H9 (cell line): Measurements from ENCODE around the gene ERRFI1. TPM values are rescaled to one million over a fixed set of nuclear protein-coding genes. Genes with fewer than 3 reads are reported as not detected.

Experiments
- DNase-seq: peaks from one replicate; pipeline ENCODE4 v3.0.0-alpha.2; 2017
- H2AFZ ChIP-seq: one replicate; pipeline ENCODE4 v1.6.1; 2013; ENCODE audit warnings: mild to moderate bottlenecking, low read length, control low read depth, moderate library complexity
- H2AK5ac ChIP-seq: 2 replicates; pipeline ENCODE4 v1.6.1; 2013; ENCODE audit warnings: low read length, control low read depth, mixed read lengths; ENCODE audit not compliant: insufficient read length
- H2BK120ac ChIP-seq: one replicate; pipeline ENCODE4 v1.6.1; 2013; ENCODE audit warnings: low read depth, mild to moderate bottlenecking, low read length, control low read depth, inconsistent platforms; ENCODE audit not compliant: poor library complexity, severe bottlenecking
- H2BK12ac ChIP-seq: 2 replicates; pipeline ENCODE4 v1.6.1; 2013; ENCODE audit warnings: low read length, control low read depth, mixed read lengths, low read depth; ENCODE audit not compliant: insufficient read length
- H2BK15ac ChIP-seq: 2 replicates; pipeline ENCODE4 v1.6.1; 2013; ENCODE audit warnings: low read depth, low read length, control low read depth
- H2BK20ac ChIP-seq: one replicate; pipeline ENCODE4 v1.6.1; 2013; ENCODE audit warnings: low read depth, mild to moderate bottlenecking, low read length, control low read depth, inconsistent platforms; ENCODE audit not compliant: poor library complexity, severe bottlenecking
- H2BK5ac ChIP-seq: 2 replicates; pipeline ENCODE4 v1.6.1; 2013; ENCODE audit warnings: low read length, control low read depth, mixed read lengths; ENCODE audit not compliant: insufficient read length
- H3K14ac ChIP-seq: 2 replicates; pipeline ENCODE4 v1.6.1; 2013; ENCODE audit warnings: low read length, control low read depth; ENCODE audit not compliant: insufficient read depth
- H3K18ac ChIP-seq: 2 replicates; pipeline ENCODE4 v1.6.1; 2013; ENCODE audit warnings: low read depth, mild to moderate bottlenecking, mixed read lengths, low read length, control low read depth; ENCODE audit not compliant: insufficient read length
- H3K23ac ChIP-seq: 2 replicates; pipeline ENCODE4 v1.6.1; 2013; ENCODE audit warnings: low read length, control low read depth, mixed read lengths, low read depth; ENCODE audit not compliant: insufficient read length
- H3K23me2 ChIP-seq: 2 replicates; pipeline ENCODE4 v1.6.1; 2013; ENCODE audit warnings: low read depth, mild to moderate bottlenecking, mixed read lengths, low read length, control low read depth; ENCODE audit not compliant: insufficient read length, poor library complexity, severe bottlenecking
- H3K27ac ChIP-seq: 2 replicates; pipeline ENCODE4 v1.5.1; 2013; ENCODE audit warnings: low read length, control low read depth, mixed read lengths, low read depth; ENCODE audit not compliant: insufficient read length
- H3K27me3 ChIP-seq: 2 replicates; pipeline ENCODE4 v1.6.1; 2013; ENCODE audit warnings: low read length, control low read depth, inconsistent platforms; ENCODE audit not compliant: insufficient read depth
- H3K4ac ChIP-seq: 2 replicates; pipeline ENCODE4 v1.6.1; 2013; ENCODE audit warnings: low read depth, mild to moderate bottlenecking, control low read depth, inconsistent platforms, low read length, moderate library complexity
- H3K4me1 ChIP-seq: 2 replicates; pipeline ENCODE4 v1.6.1; 2013; ENCODE audit warnings: low read length, control low read depth, inconsistent platforms; ENCODE audit not compliant: insufficient read depth
- H3K4me2 ChIP-seq: 2 replicates; pipeline ENCODE4 v1.6.1; 2013; ENCODE audit warnings: low read length, control low read depth, mixed read lengths; ENCODE audit not compliant: insufficient read length, insufficient read depth
- H3K56ac ChIP-seq: 2 replicates; pipeline ENCODE4 v1.6.1; 2013; ENCODE audit warnings: low read depth, mild to moderate bottlenecking, mixed read lengths, low read length, control low read depth; ENCODE audit not compliant: insufficient read length
- H3K79me1 ChIP-seq: 2 replicates; pipeline ENCODE4 v1.6.1; 2013; ENCODE audit warnings: low read depth, mild to moderate bottlenecking, moderate library complexity, low read length, control low read depth, inconsistent platforms; ENCODE audit not compliant: insufficient read depth, poor library complexity, severe bottlenecking
- H3K79me2 ChIP-seq: 2 replicates; pipeline ENCODE4 v1.6.1; 2013; ENCODE audit warnings: low read length, control low read depth, inconsistent platforms; ENCODE audit not compliant: insufficient read depth
- H3K9ac ChIP-seq: 2 replicates; pipeline ENCODE4 v1.6.1; 2013; ENCODE audit warnings: low read length, control low read depth, mixed read lengths; ENCODE audit not compliant: insufficient read length; ENCODE audit errors: extremely low read depth
- H3K9me3 ChIP-seq: one replicate; pipeline ENCODE4 v1.6.1; 2013; ENCODE audit warnings: low read depth, low read length, inconsistent platforms; ENCODE audit not compliant: control insufficient read depth
- H3T11ph ChIP-seq: one replicate; pipeline ENCODE4 v1.6.1; 2013; ENCODE audit warnings: mild to moderate bottlenecking, low read length, control low read depth, inconsistent platforms
- H4K20me1 ChIP-seq: one replicate; pipeline ENCODE4 v1.6.1; 2013; ENCODE audit not compliant: control insufficient read depth, insufficient read length, insufficient read depth
- H4K5ac ChIP-seq: 2 replicates; pipeline ENCODE4 v1.6.1; 2013; ENCODE audit warnings: low read depth, mild to moderate bottlenecking, mixed read lengths, low read length, control low read depth; ENCODE audit not compliant: insufficient read length
- H4K8ac ChIP-seq: replicated peaks from 2 replicates; pipeline ENCODE4 v1.6.1; 2013; ENCODE audit warnings: low read length, control low read depth, mixed read lengths, low read depth; ENCODE audit not compliant: insufficient read length
- H4K91ac ChIP-seq: 2 replicates; pipeline ENCODE4 v1.6.1; 2013; ENCODE audit warnings: low read depth, mild to moderate bottlenecking, moderate library complexity, mixed read lengths, low read length, control low read depth; ENCODE audit not compliant: insufficient read length
- H3K27ac Mint-ChIP-seq, 3 experiments: 2 replicates in 2 of 3; 3 replicates in 1 of 3; pipeline ENCODE4 v1.8.0; 2020 to 2021; ENCODE audit warnings: mixed read lengths in 3 of 3, mild to moderate bottlenecking in 1 of 3, moderate library complexity in 1 of 3
- H3K27me3 Mint-ChIP-seq: 2 replicates; pipeline ENCODE4 v1.8.0; 2021; ENCODE audit warnings: low read depth, mild to moderate bottlenecking, moderate library complexity, mixed read lengths
- H3K36me3 Mint-ChIP-seq, 3 experiments: 2 replicates in 2 of 3; 3 replicates in 1 of 3; pipeline ENCODE4 v1.8.0; 2020 to 2021; ENCODE audit warnings: low read depth in 3 of 3, mixed read lengths in 3 of 3; ENCODE audit not compliant: insufficient read depth in 1 of 3
- H3K4me1 Mint-ChIP-seq, 2 experiments: 2 replicates each; pipeline ENCODE4 v1.8.0; 2020; ENCODE audit warnings: mixed read lengths in 2 of 2
- H3K4me3 Mint-ChIP-seq, 2 experiments: 2 replicates in 1 of 2; 3 replicates in 1 of 2; pipeline ENCODE4 v1.8.0; 2020 to 2021; ENCODE audit warnings: mild to moderate bottlenecking in 2 of 2, mixed read lengths in 2 of 2, moderate library complexity in 1 of 2
- H3K9me3 Mint-ChIP-seq, 2 experiments: 2 replicates in 1 of 2; 3 replicates in 1 of 2; pipeline ENCODE4 v1.8.0; 2020; ENCODE audit warnings: mild to moderate bottlenecking in 2 of 2, mixed read lengths in 2 of 2, moderate library complexity in 1 of 2
- CTCF ChIP-seq: fragments of 200-600 bp; sonication (generic); conservative IDR thresholded peaks from 3 replicates; pipeline ENCODE4 v1.8.0; 2021; ENCODE audit warnings: antibody characterized with exemption, mild to moderate bottlenecking
- WGBS: extraction: QIAGEN DNeasy Blood & Tissue Kit; methylation state at CpG from one replicate; pipeline ENCODE4 v1.1.7; 2013; ENCODE audit warnings: missing lambda C conversion rate, low lambda C conversion rate, mixed read lengths; ENCODE audit not compliant: insufficient read length; ENCODE audit errors: extremely low coverage; 5-methylcytosine and 5-hydroxymethylcytosine counted together
- total RNA-seq: library from RNA; stranded (reverse); gene quantifications from 2 replicates; pipeline ENCODE4 v1.2.1, GENCODE V29; 2021

ERRFI1 gene
- total RNA-seq, 1 experiment from 2014 or later = 20.8 TPM

GRCh38 chr1:7971024-7971423, 55.1 kb downstream of the ERRFI1 start:
- Histone ChIP-seq H2AK5ac (no peak overlapping the region), H3K18ac (no peak overlapping the region), H3K23ac (no peak overlapping the region), H2BK20ac (no peak overlapping the region), H3K4me1 (no peaks in the 10 kb centered on the region), H3K79me1 (peaks cover 5% of the 10 kb centered on the region), H3T11ph (no peak overlapping the region), H3K27ac (no peak overlapping the region), H3K27me3 (no peaks in the 10 kb centered on the region), H3K23me2 (no peaks in the 10 kb centered on the region), H4K8ac (no peak overlapping the region), H3K79me2 (peaks cover 2% of the 10 kb centered on the region), H3K9me3 (no peaks in the 10 kb centered on the region), H4K5ac (no peak overlapping the region), H2AFZ (no peak overlapping the region), H4K20me1 (no peaks in the 10 kb centered on the region), H2BK15ac (no peak overlapping the region), H3K14ac (no peak overlapping the region), H4K91ac (no peak overlapping the region), H2BK12ac (no peak overlapping the region), H3K9ac (no peak overlapping the region), H2BK5ac (no peak overlapping the region), H3K4me2 (no peak overlapping the region), H3K56ac (no peak overlapping the region), H2BK120ac (no peak overlapping the region), H3K4ac (no peak overlapping the region)
- H3K27me3 Mint-ChIP-seq = no peaks in the 10 kb centered on the region
- TF ChIP-seq CTCF = no peak
- H3K9me3 Mint-ChIP-seq = no peaks in the 10 kb centered on the region
- WGBS = no CpG with 5 or more reads among the region's 6 CpGs
- H3K27ac Mint-ChIP-seq = no peak overlapping the region
- DNase-seq = no peak
- no peak overlapping the region for H3K4me3 Mint-ChIP-seq
- H3K36me3 Mint-ChIP-seq = peaks cover 49 to 69% (median 58%) of the 10 kb centered on the region in 3 experiments
- peaks cover 2% of the 10 kb centered on the region in 2 experiments for H3K4me1 Mint-ChIP-seq
